Panc1 (cell line): ENCODE data around the gene NUDT2. TPM values are rescaled to one million over a fixed set of nuclear protein-coding genes. Genes with fewer than 3 reads are reported as not detected.

Source experiments
- ATAC-seq: fragments of 200-7000 bp; cut with Tn5 transposase; 2 replicates; pipeline ENCODE4 v1.9.1; 2020; ENCODE audit warnings: mild to moderate bottlenecking, moderate library complexity
- BruUV-seq: library from RNA; stranded (reverse); fragments of 400-500 nt; replicated peaks from 2 replicates; lab custom pipeline; 2021; lab: Mats Ljungman, UMichigan
- CTCF ChIA-PET: fragments of 300-600 bp; sonication (Branson Sonifier 250); formaldehyde crosslinking; loops from one replicate; lab custom pipeline; 2022; ENCODE audit warnings: antibody characterized with exemption; lab: Charles Lee
- POLR2A ChIA-PET: fragments of 300-600 bp; sonication (Branson Sonifier 250); formaldehyde crosslinking; loops from one replicate; lab custom pipeline; 2022; ENCODE audit warnings: antibody characterized with exemption; lab: Charles Lee
- DNase-seq: peaks from one replicate; pipeline ENCODE4 v3.0.0-alpha.2; 2010; ENCODE audit warnings: low read depth, low spot score
- H3K27ac ChIP-seq: 2 replicates; pipeline ENCODE4 v1.5.1; 2011; ENCODE audit warnings: mild to moderate bottlenecking, low read length, inconsistent platforms
- H3K27me3 ChIP-seq: fragments of 200-500 bp; sonication (Bioruptor generic); 2 replicates; pipeline ENCODE4 v1.6.0; 2014; ENCODE audit warnings: low read length, inconsistent platforms; ENCODE audit not compliant: control insufficient read depth, insufficient read depth
- H3K36me3 ChIP-seq: fragments of 200-500 bp; sonication (Bioruptor generic); 2 replicates; pipeline ENCODE4 v1.5.1; 2014; ENCODE audit warnings: inconsistent platforms, mild to moderate bottlenecking, low read length, moderate library complexity; ENCODE audit not compliant: control insufficient read depth, insufficient read depth
- H3K4me1 ChIP-seq: 2 replicates; pipeline ENCODE4 v1.5.1; 2011; ENCODE audit warnings: inconsistent platforms, mild to moderate bottlenecking, low read length, moderate library complexity; ENCODE audit not compliant: control insufficient read depth, insufficient read depth
- H3K4me3 ChIP-seq, 2 experiments: 2 replicates each; pipeline ENCODE4 v1.5.1; 2011 to 2012; ENCODE audit warnings: low read depth in 2 of 2, low read length in 2 of 2, mild to moderate bottlenecking in 2 of 2, inconsistent platforms in 1 of 2, moderate library complexity in 1 of 2
- H3K9me3 ChIP-seq: fragments of 200-500 bp; sonication (Bioruptor generic); 2 replicates; pipeline ENCODE4 v1.5.1; 2014; ENCODE audit warnings: low read depth, mild to moderate bottlenecking, inconsistent platforms, low read length, moderate library complexity; ENCODE audit not compliant: control insufficient read depth, insufficient read depth
- POLR2AphosphoS5 ChIP-seq: IDR thresholded peaks from 2 replicates; pipeline ENCODE4 v1.6.1; 2012; ENCODE audit warnings: mild to moderate bottlenecking, low read depth, low read length, moderate library complexity
- REST ChIP-seq, 2 experiments: IDR thresholded peaks; 2 replicates each; pipeline ENCODE4 v1.6.1; 2011 to 2012; ENCODE audit warnings: low read depth in 2 of 2, control low read depth in 1 of 2, low read length in 1 of 2, mild to moderate bottlenecking in 1 of 2, moderate library complexity in 1 of 2; ENCODE audit not compliant: insufficient read depth in 1 of 2
- SIN3A ChIP-seq: IDR thresholded peaks from 2 replicates; pipeline ENCODE4 v1.6.1; 2012; ENCODE audit warnings: low read depth, mild to moderate bottlenecking, low read length, moderate library complexity, borderline replicate concordance; ENCODE audit not compliant: insufficient read depth
- TCF7L2 ChIP-seq: IDR thresholded peaks from 2 replicates; pipeline ENCODE4 v1.6.1; 2011; ENCODE audit warnings: mild to moderate bottlenecking, low read depth, low read length, inconsistent platforms
- in situ Hi-C: cut with HindIII; loops from 2 replicates; pipeline ENCODE4 v1.10.0; 2016; ENCODE audit warnings: low sequenced_read_pairs, low pct_unique_long_range_greater_than_20kb
- intact Hi-C: fragments of 100-400 bp; cut with micrococcal nuclease; formaldehyde crosslinking; loops from one replicate; pipeline ENCODE4 v1.10.0; 2022; ENCODE audit not compliant: unreplicated experiment
- total RNA-seq: library from RNA; stranded (reverse); gene quantifications from one replicate; pipeline ENCODE4 v1.2.1, GENCODE V29; 2021; ENCODE audit not compliant: unreplicated experiment
- TF ChIP-seq, protein P1 (sequence below): fragments of 450-650 bp; IDR thresholded peaks from 2 replicates; pipeline ENCODE4 v1.5.1; 2017; ENCODE audit warnings: mild to moderate bottlenecking

Gene NUDT2
- total RNA-seq, 1 experiment from 2014 or later: 36.2 TPM

DNA sequence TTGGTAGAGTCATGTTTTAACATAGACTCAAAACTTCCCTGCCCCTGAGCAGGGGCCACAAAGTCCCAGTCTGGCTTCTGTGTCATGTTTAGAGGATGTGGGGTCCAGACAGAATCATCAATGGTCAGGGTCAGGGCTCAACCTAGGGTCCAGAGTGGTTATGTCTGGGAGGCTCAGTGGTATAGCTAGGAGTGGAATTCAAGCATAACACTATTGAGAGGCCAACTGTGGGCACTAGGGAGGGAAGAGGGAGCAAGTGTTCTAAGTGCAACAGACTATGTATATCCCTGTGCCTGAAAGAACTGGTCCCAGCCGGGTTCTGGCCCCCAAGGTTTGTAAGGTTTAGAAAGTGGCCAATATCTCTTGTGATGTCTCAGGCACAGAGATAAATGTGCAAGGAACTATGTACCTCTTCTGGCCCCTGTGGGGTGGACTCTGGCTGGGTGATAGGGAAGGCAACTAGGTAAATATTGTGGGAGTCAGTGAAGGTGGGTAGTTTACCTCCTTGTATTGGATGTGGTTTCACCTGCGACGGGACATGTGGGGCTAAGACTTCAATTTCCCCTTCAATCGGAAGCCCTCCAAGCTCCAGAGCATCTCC lies 33.3 kb downstream of the NUDT2 start:
- ATAC-seq (no peak), DNase-seq (no peak)
- no peaks in the 10 kb centered on the region for H3K9me3 ChIP-seq
- no peak overlapping the region for H3K27ac ChIP-seq
- ChIA-PET CTCF (no interaction called here), POLR2A (no interaction called here)
- intact Hi-C loops (no loop called here), in situ Hi-C loops (no loop called here)
- no peaks in the 10 kb centered on the region for H3K4me1 ChIP-seq
- no TSS peak for BruUV-seq
- no peak overlapping the region for H3K4me3 ChIP-seq
- TF ChIP-seq REST (IDR thresholded peaks at IDR 0.05; ENCODE audit: insufficient read depth in 1 of 2, low read depth in 2 of 2, low read length in 1 of 2) (no peak), SIN3A (no peak), POLR2AphosphoS5 (no peak), TCF7L2 (no peak)
- TF ChIP-seq, protein P1, sequence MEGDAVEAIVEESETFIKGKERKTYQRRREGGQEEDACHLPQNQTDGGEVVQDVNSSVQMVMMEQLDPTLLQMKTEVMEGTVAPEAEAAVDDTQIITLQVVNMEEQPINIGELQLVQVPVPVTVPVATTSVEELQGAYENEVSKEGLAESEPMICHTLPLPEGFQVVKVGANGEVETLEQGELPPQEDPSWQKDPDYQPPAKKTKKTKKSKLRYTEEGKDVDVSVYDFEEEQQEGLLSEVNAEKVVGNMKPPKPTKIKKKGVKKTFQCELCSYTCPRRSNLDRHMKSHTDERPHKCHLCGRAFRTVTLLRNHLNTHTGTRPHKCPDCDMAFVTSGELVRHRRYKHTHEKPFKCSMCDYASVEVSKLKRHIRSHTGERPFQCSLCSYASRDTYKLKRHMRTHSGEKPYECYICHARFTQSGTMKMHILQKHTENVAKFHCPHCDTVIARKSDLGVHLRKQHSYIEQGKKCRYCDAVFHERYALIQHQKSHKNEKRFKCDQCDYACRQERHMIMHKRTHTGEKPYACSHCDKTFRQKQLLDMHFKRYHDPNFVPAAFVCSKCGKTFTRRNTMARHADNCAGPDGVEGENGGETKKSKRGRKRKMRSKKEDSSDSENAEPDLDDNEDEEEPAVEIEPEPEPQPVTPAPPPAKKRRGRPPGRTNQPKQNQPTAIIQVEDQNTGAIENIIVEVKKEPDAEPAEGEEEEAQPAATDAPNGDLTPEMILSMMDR: no peak
- H3K36me3 ChIP-seq: no peaks in the 10 kb centered on the region
- no peaks in the 10 kb centered on the region for H3K27me3 ChIP-seq

DNA sequence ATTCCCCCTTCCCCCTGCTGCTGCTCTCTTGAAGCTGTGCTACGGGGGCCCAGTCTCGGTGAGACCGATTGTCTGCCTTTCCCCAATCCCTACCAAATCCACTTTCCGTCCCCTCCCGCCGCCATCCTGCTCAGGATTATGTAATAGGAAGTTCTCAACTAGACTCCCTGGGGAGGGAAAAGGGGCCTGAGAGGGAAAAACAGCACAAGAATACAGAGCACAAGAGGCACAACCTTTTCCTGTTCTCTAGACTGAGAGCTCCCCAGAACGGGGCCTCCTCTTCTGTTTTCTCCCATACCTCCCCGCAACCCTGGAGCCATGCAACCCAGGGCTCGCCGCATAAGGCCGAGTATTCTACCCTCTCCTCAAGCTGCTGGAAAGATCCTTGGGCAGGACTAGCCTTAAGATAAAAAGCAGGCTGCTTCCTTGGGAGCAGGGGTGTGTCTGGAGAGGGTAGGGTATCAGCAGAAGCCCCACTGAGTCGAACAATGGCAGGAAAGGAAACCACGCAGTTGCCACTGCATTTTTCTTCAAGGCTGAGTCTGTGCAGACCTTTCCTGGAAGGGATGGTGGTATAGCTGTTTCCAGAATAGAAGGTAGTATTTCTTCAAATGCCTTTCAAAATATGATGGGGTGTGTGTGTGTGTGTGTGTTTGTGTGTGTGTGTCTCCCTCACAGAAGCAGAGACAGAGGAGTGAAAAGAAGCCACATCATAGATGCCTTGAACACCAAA lies 34.4 kb downstream of the NUDT2 start:
- TF ChIP-seq REST (IDR thresholded peaks at IDR 0.05; ENCODE audit: insufficient read depth in 1 of 2, low read depth in 2 of 2, low read length in 1 of 2): no peak
- no peak for TF ChIP-seq TCF7L2
- no peak for TF ChIP-seq POLR2AphosphoS5
- TF ChIP-seq, protein P1: no peak
- TF ChIP-seq SIN3A: no peak
- no peak overlapping the region for H3K27ac ChIP-seq
- H3K4me3 ChIP-seq: no peak overlapping the region
- intact Hi-C loops (no loop called here), in situ Hi-C loops (no loop called here)
- no peaks in the 10 kb centered on the region for H3K27me3 ChIP-seq
- H3K9me3 ChIP-seq: no peaks in the 10 kb centered on the region
- ChIA-PET POLR2A (no interaction called here), CTCF (no interaction called here)
- DNase-seq: no peak
- H3K4me1 ChIP-seq: no peaks in the 10 kb centered on the region
- ATAC-seq: 0 out of 2 replicates have a peak, but pooled peaks have one; percentile 21
- H3K36me3 ChIP-seq: no peaks in the 10 kb centered on the region
- BruUV-seq: no TSS peak
